Measurements from ENCODE around the gene IRF2BP2. TPM values are rescaled to one million over a fixed set of nuclear protein-coding genes. Genes with fewer than 3 reads are reported as not detected.

The IRF2BP2 gene
- total RNA-seq, 2 donors from 2014 or later = 131 to 243 TPM

DNA sequence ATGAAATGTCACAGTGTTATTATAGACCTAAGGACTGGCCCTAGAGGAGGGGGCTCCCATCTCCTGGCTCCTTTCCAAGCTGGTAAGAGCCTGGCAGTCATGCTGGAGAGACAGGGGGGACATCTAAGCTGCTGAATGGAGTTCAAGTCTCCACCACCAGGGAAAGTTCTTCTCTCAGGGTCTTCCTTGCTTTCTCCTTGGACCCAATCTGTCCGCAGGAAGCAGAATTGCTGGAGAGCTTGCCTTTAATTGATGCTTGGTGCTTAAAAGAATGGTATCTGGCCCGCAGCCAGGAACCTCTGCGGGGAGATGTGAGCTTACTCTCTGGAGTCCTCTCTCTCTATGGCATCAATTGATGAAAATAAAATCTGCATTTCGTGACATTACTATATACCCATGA, 25.1 kb downstream of the IRF2BP2 start:
- DNase-seq (ENCODE audit: low spot score) = no peak
- Mint-ChIP-seq H3K27me3 (peaks cover 10 to 17% of the 10 kb centered on the region in 2 donors), H3K36me3 (no peaks in the 10 kb centered on the region), H3K4me3 (no peak overlapping the region), H3K4me1 (ENCODE audit: low read depth in 2 of 2) (peaks cover 0 to 8% of the 10 kb centered on the region in 2 donors), H3K27ac (no peak overlapping the region), H3K9me3 (no peaks in the 10 kb centered on the region)
- no peak for ATAC-seq

- Mint-ChIP-seq H3K9me3 (no peaks in the 10 kb centered on the region), H3K36me3 (no peaks in the 10 kb centered on the region), H3K4me1 (ENCODE audit: low read depth in 2 of 2) (peaks cover 0 to 8% of the 10 kb centered on the region in 2 donors), H3K4me3 (no peak overlapping the region), H3K27ac (peak overlapping the region in 1 of 2 donors; percentile 0), H3K27me3 (peaks cover 10 to 17% of the 10 kb centered on the region in 2 donors)
- no peak for ATAC-seq
- DNase-seq (ENCODE audit: low spot score) = no peak
Observed at GRCh38 chr1:234584420-234584805, 25.6 kb downstream of the IRF2BP2 start.

DNA sequence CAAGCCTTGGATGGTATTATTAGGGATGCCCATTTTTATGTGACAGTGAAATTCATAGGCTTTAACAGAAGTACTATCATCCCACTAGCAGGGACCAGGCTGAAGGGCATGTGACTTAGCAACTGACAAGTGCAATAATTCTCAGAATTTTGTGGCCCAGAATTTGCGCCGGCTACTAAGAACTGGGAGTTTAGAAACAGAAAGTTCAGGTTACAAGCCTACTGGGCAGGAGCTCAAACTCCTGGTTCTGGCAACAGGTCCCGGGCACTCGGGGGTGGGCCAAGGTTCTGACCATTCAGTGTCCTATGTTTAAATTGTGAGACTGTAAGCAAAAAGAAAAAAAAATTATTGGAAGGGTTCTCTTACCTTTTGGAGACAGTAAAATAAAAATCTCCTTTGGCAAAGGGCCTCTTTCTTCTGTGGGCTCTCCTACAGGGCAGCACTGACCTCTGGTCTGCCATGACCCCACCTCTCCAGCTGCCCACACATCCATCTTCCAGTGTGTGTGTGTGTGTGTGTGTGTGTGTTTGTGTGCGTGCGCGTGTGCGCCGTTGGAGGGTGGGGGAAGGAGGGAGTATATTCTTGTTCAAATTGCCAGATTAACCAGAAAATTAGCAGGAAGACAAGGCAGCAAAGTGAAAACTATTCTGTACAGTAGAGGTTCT, 26.1 kb downstream of the IRF2BP2 start:
- peak in 1 of 2 donors; percentile 62 for ATAC-seq
- H3K4me1 Mint-ChIP-seq (ENCODE audit: low read depth in 2 of 2) = peaks cover 0 to 8% of the 10 kb centered on the region in 2 donors

DNA sequence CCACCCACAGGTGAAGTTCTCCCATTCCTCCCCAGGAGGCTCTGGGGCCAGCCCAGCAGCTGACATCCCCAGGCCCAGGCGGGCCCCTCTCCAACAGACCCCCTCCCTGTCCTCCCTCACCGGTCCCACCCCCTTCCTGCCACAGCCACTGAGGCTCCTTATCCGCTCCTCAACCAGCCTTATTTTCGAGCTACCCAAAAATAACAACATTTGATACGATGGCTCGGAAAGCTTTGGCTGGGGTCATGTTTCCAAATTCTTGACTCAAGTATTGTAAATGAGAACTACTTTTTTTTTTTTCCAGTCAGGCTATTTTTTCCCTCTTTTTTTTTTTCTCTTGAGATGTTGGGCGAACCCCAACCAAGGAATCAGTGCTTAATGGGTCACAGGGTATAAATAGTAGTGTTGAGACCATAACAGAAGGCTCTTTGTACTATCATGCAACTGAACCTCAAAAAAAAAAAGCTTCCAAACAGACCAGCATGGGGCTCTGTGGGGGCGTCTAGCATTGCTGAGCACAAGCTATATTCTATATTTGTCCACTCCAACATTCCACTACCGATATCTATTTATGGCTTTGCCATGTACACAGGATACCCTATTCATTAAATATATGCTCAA, 27.2 kb downstream of the IRF2BP2 start:
- Mint-ChIP-seq H3K9me3 (no peaks in the 10 kb centered on the region), H3K36me3 (no peaks in the 10 kb centered on the region), H3K27me3 (peaks cover 12 to 22% of the 10 kb centered on the region in 2 donors), H3K4me3 (no peak overlapping the region), H3K27ac (no peak overlapping the region), H3K4me1 (ENCODE audit: low read depth in 2 of 2) (peaks cover 0 to 8% of the 10 kb centered on the region in 2 donors)
- DNase-seq (ENCODE audit: low spot score) = no peak
- no peak for ATAC-seq

More for the DNA sequence above, 26.1 kb downstream of the IRF2BP2 start:
- peak overlapping the region in 1 of 2 donors; percentile 0 for H3K27ac Mint-ChIP-seq
- H3K27me3 Mint-ChIP-seq = peaks cover 10 to 17% of the 10 kb centered on the region in 2 donors
- H3K4me3 Mint-ChIP-seq = no peak overlapping the region
- no peak for DNase-seq (ENCODE audit: low spot score)
- no peaks in the 10 kb centered on the region for H3K36me3 Mint-ChIP-seq
- H3K9me3 Mint-ChIP-seq = no peaks in the 10 kb centered on the region

DNA sequence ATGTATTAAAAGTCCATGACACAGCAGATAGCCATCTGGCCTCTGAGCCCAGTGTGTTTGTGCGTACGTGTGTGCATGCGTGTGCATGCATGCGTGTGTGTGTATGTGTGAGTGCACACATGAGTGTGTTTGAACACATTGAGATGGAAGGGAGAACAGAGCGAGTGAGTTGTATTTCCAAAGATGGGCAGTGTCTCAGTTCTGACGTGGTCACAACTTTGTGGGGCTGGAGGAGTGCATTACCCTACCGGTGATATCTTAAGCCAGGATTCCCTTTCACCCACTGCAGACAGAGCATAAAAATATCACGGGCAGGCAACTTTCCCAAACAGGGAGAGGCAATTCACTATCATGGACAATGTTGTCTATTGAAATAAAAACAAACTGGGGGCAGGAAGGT, 27.8 kb downstream of the IRF2BP2 start:
- peaks cover 8 to 16% of the 10 kb centered on the region in 2 donors for H3K27me3 Mint-ChIP-seq
- DNase-seq (ENCODE audit: low spot score) = no peak
- no peak for ATAC-seq
- peaks cover 0 to 8% of the 10 kb centered on the region in 2 donors for H3K4me1 Mint-ChIP-seq (ENCODE audit: low read depth in 2 of 2)
- H3K9me3 Mint-ChIP-seq = no peaks in the 10 kb centered on the region
- H3K27ac Mint-ChIP-seq = no peak overlapping the region
- no peaks in the 10 kb centered on the region for H3K36me3 Mint-ChIP-seq
- H3K4me3 Mint-ChIP-seq = no peak overlapping the region

DNA sequence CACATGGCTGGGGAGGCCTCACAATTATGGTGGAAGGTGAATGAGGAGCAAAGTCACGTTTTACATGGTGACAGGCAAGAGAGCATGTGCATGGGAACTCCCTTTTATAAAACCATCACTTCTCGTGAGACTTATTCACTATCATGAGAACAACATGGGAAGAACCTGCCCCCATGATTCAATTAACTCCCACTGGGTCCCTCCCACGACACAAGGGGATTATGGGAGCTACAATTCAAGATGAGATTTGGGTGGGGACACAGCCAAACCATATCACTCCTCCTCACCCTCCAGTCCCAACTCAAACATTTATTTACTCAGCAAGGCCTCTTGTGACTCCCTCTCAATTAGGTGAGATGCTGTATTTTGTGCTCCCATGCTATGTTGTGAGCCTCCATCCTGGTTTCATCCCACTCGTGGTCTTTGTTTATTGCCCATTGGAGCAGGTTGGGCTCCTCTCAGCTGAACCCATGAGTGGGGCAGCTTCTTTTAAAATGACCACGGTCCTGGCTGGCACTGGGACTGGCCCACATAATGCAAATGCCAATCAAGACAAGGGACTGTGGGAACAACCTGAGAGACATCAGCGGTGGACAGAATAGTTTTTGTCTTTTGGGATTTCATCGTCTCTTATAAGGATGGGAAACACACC, 28.8 kb downstream of the IRF2BP2 start:
- H3K27ac Mint-ChIP-seq = no peak overlapping the region
- ATAC-seq (no peak), DNase-seq (ENCODE audit: low spot score) (no peak)
- H3K9me3 Mint-ChIP-seq = no peaks in the 10 kb centered on the region
- peaks cover 0 to 4% of the 10 kb centered on the region in 2 donors for H3K4me1 Mint-ChIP-seq (ENCODE audit: low read depth in 2 of 2)
- no peak overlapping the region for H3K4me3 Mint-ChIP-seq
- H3K27me3 Mint-ChIP-seq = peaks cover 2 to 7% of the 10 kb centered on the region in 2 donors
- no peaks in the 10 kb centered on the region for H3K36me3 Mint-ChIP-seq

DNA sequence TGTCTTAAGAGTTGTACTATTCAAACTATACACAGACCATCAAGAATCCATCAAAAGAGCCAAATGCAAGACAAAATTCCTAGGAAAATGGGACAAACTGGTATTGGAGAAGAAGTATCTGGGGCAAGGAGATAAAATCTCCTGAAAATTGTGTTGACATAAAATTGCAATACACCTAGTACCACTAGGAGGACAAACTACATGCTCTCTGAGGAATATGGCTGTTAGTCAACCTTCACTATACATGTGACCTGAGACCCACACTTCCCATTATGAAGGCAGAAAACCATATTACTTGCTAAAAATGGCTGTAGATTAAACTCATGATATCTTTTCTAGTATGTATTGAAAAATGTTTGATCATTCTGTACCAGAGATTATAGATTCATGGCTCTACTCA, 30.0 kb downstream of the IRF2BP2 start:
- Mint-ChIP-seq H3K4me3 (no peak overlapping the region), H3K27me3 (peaks cover 2 to 7% of the 10 kb centered on the region in 2 donors), H3K9me3 (no peaks in the 10 kb centered on the region), H3K36me3 (no peaks in the 10 kb centered on the region), H3K27ac (no peak overlapping the region), H3K4me1 (ENCODE audit: low read depth in 2 of 2) (peaks cover 0 to 4% of the 10 kb centered on the region in 2 donors)
- no peak for ATAC-seq
- no peak for DNase-seq (ENCODE audit: low spot score)

GRCh38 chr1:234578735-234579134, 31.2 kb downstream of the IRF2BP2 start:
- H3K27me3 Mint-ChIP-seq = peaks cover 2 to 7% of the 10 kb centered on the region in 2 donors
- no peak overlapping the region for H3K4me3 Mint-ChIP-seq
- no peaks in the 10 kb centered on the region for H3K36me3 Mint-ChIP-seq
- ATAC-seq (no peak), DNase-seq (ENCODE audit: low spot score) (no peak)
- peaks cover 0 to 3% of the 10 kb centered on the region in 2 donors for H3K4me1 Mint-ChIP-seq (ENCODE audit: low read depth in 2 of 2)
- no peak overlapping the region for H3K27ac Mint-ChIP-seq
- H3K9me3 Mint-ChIP-seq = no peaks in the 10 kb centered on the region

- DNase-seq (ENCODE audit: low spot score) = no peak
- H3K27ac Mint-ChIP-seq = no peak overlapping the region
- H3K4me3 Mint-ChIP-seq = no peak overlapping the region
- H3K27me3 Mint-ChIP-seq = peaks cover 2 to 7% of the 10 kb centered on the region in 2 donors
- no peaks in the 10 kb centered on the region for H3K9me3 Mint-ChIP-seq
- no peaks in the 10 kb centered on the region for H3K4me1 Mint-ChIP-seq (ENCODE audit: low read depth in 2 of 2)
- ATAC-seq = no peak
- H3K36me3 Mint-ChIP-seq = no peaks in the 10 kb centered on the region
Observed at GRCh38 chr1:234578087-234578486, 31.9 kb downstream of the IRF2BP2 start.

- Mint-ChIP-seq H3K36me3 (no peaks in the 10 kb centered on the region), H3K9me3 (no peaks in the 10 kb centered on the region), H3K27me3 (peaks cover 2 to 7% of the 10 kb centered on the region in 2 donors), H3K4me3 (no peak overlapping the region), H3K27ac (no peak overlapping the region), H3K4me1 (ENCODE audit: low read depth in 2 of 2) (no peaks in the 10 kb centered on the region)
- ATAC-seq (no peak), DNase-seq (ENCODE audit: low spot score) (no peak)
Observed at GRCh38 chr1:234573711-234574299, 36.2 kb downstream of the IRF2BP2 start.

DNA sequence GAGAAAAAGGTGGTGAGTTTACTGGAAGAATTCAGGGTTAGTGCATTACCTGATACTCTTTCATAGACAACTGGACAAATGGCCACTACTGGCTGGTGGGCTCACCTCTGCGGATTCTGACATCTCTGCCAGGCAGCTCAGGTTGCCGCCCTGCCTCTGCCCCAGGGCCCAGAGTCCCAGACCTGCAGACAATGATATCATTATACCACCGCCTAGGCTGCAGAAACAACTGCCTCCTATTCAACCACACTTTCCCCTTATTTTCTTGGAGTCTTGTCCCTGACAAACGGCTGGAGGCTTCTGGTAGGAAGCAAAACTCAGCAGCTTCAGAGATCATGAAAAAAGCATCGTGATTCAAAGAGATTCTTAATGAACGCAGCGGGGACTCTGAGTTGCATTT, 37.0 kb downstream of the IRF2BP2 start:
- DNase-seq (ENCODE audit: low spot score) = no peak
- no peaks in the 10 kb centered on the region for H3K36me3 Mint-ChIP-seq
- no peaks in the 10 kb centered on the region for H3K9me3 Mint-ChIP-seq
- ATAC-seq = no peak
- H3K4me1 Mint-ChIP-seq (ENCODE audit: low read depth in 2 of 2) = no peaks in the 10 kb centered on the region
- H3K27ac Mint-ChIP-seq = no peak overlapping the region
- H3K27me3 Mint-ChIP-seq = peaks cover under 1 to 1% of the 10 kb centered on the region in 2 donors
- no peak overlapping the region for H3K4me3 Mint-ChIP-seq

- ATAC-seq (no peak), DNase-seq (ENCODE audit: low spot score) (no peak)
- Mint-ChIP-seq H3K36me3 (no peaks in the 10 kb centered on the region), H3K27me3 (no peaks in the 10 kb centered on the region), H3K4me3 (no peak overlapping the region), H3K4me1 (ENCODE audit: low read depth in 2 of 2) (no peaks in the 10 kb centered on the region), H3K9me3 (no peaks in the 10 kb centered on the region), H3K27ac (peak overlapping the region in 1 of 2 donors; percentile 0)
Observed at GRCh38 chr1:234571702-234572101, 38.3 kb downstream of the IRF2BP2 start.

DNA sequence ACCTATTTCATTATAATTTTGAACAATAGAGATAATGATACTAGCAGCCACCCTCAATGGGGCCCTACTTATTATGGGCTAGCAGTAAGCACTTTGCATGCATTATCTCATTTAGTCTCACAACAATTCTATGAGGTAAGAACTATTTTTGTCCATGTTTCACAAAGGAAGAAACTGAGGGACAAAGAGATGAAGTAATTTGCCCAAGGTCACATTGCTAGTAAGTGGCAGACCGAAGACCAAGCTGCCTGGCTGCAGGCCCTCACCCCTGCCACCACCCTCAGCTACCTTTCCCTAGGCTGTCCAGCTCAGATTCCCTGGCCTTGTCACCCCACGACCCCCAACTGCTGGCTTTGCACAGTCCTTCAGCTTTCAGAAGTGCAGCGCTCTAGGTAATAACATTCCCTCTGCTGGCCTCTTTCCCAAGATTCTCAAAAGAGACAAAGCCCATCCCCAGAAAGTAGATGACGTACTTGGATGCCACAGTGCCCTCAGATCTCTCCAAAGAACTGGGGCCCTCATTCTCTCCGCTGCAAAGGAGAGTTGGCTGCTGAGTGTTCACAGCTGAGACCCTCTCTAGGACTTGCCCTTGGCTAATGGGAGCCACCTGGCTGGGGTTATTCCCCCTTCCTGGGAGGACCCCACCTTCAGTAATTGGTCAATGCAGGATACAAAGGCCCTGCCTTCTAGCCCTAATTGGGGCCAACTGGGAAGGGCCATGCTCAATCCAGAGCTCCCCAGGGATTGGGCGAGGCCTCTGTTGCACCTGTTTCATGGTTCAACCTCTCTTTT, 39.5 kb downstream of the IRF2BP2 start:
- H3K36me3 Mint-ChIP-seq = no peaks in the 10 kb centered on the region
- H3K9me3 Mint-ChIP-seq = no peaks in the 10 kb centered on the region
- H3K27ac Mint-ChIP-seq = no peak overlapping the region
- H3K4me1 Mint-ChIP-seq (ENCODE audit: low read depth in 2 of 2) = no peaks in the 10 kb centered on the region
- ATAC-seq = no peak
- H3K27me3 Mint-ChIP-seq = no peaks in the 10 kb centered on the region
- no peak for DNase-seq (ENCODE audit: low spot score)
- no peak overlapping the region for H3K4me3 Mint-ChIP-seq
